ENCODE results near the gene HIVEP3.

GRCh38 chr1:41954533-41954944 lies 35.8 kb upstream of the HIVEP3 start:
- TF ChIP-seq CTCF (IDR thresholded peaks at IDR 0.05; ENCODE audit: low read length) (no peak), EZH2 (optimal IDR thresholded peaks at IDR 0.05; ENCODE audit: low read depth, low read length) (no peak)
